Keratinocyte (primary cell): ENCODE measurements around the gene PDCD4. TPM values are rescaled to one million over a fixed set of nuclear protein-coding genes. Genes with fewer than 3 reads are reported as not detected.

ENCODE experiments used
- DNase-seq: peaks from one replicate; pipeline ENCODE4 v3.0.0-alpha.2; 2011; ENCODE audit warnings: low read depth, missing footprints, low spot score
- FAIRE-seq: peaks from 2 replicates; lab custom pipeline; 2011; peaks lifted over from hg19 to GRCh38; lab: Jason Lieb, UNC
- H2AFZ ChIP-seq: 2 replicates; pipeline ENCODE4 v1.6.0; 2012; ENCODE audit warnings: low read length, control low read depth, inconsistent platforms; ENCODE audit not compliant: control insufficient read depth
- H3K27ac ChIP-seq: 2 replicates; pipeline ENCODE4 v1.5.1; 2011; ENCODE audit warnings: low read length; ENCODE audit not compliant: control insufficient read depth, insufficient read depth
- H3K27me3 ChIP-seq: 3 replicates; pipeline ENCODE4 v1.6.0; 2011; ENCODE audit warnings: low read length; ENCODE audit not compliant: control insufficient read depth, insufficient read depth; ENCODE audit errors: extremely low read depth
- H3K36me3 ChIP-seq, 2 experiments: 2 replicates in 1 of 2; 3 replicates in 1 of 2; pipeline ENCODE4 v1.5.1; 2011; ENCODE audit warnings: low read length in 2 of 2, mild to moderate bottlenecking in 1 of 2; ENCODE audit not compliant: control insufficient read depth in 2 of 2, insufficient read depth in 2 of 2; ENCODE audit errors: extremely low read depth in 1 of 2
- H3K4me1 ChIP-seq: 3 replicates; pipeline ENCODE4 v1.5.1; 2011; ENCODE audit warnings: low read length; ENCODE audit not compliant: control insufficient read depth, insufficient read depth; ENCODE audit errors: extremely low read depth
- H3K4me2 ChIP-seq: 3 replicates; pipeline ENCODE4 v1.6.0; 2011; ENCODE audit warnings: low read depth, low read length; ENCODE audit not compliant: control insufficient read depth, insufficient read depth; ENCODE audit errors: extremely low read depth
- H3K4me3 ChIP-seq, 3 experiments: fragments of 200-600 bp in 1 of 3; sonication (generic) in 1 of 3; 2 replicates in 2 of 3; 3 replicates in 1 of 3; pipeline ENCODE4 v1.5.1; 2011 to 2016; ENCODE audit warnings: low read length in 3 of 3, mild to moderate bottlenecking in 3 of 3, control low read depth in 2 of 3, inconsistent platforms in 1 of 3, low read depth in 1 of 3, mixed read lengths in 1 of 3, mixed run types in 1 of 3, moderate library complexity in 1 of 3; ENCODE audit not compliant: control insufficient read depth in 2 of 3, insufficient read depth in 2 of 3; ENCODE audit errors: extremely low read depth in 1 of 3
- H3K79me2 ChIP-seq: 2 replicates; pipeline ENCODE4 v1.6.0; 2012; ENCODE audit warnings: low read length; ENCODE audit not compliant: control insufficient read depth, insufficient read depth
- H3K9ac ChIP-seq: 3 replicates; pipeline ENCODE4 v1.6.0; 2011; ENCODE audit warnings: low read length; ENCODE audit not compliant: control insufficient read depth, insufficient read depth; ENCODE audit errors: extremely low read depth
- H3K9me1 ChIP-seq: 3 replicates; pipeline ENCODE4 v1.6.0; 2011; ENCODE audit warnings: low read length; ENCODE audit not compliant: control insufficient read depth, insufficient read depth; ENCODE audit errors: extremely low read depth
- H3K9me3 ChIP-seq: 2 replicates; pipeline ENCODE4 v1.5.1; 2012; ENCODE audit warnings: low read depth, low read length; ENCODE audit not compliant: control insufficient read depth
- H4K20me1 ChIP-seq: 3 replicates; pipeline ENCODE4 v1.6.0; 2011; ENCODE audit warnings: low read length; ENCODE audit not compliant: control insufficient read depth, insufficient read depth; ENCODE audit errors: extremely low read depth
- EZH2 ChIP-seq: IDR thresholded peaks from one replicate; pipeline ENCODE4 v1.6.1; 2012; ENCODE audit warnings: inconsistent platforms, mild to moderate bottlenecking, low read length, moderate library complexity
- dilution Hi-C: fragments of 300-500 bp; cut with MboI; formaldehyde crosslinking; loops from one replicate; pipeline ENCODE4 v1.7.0; 2020; ENCODE audit warnings: low sequenced_read_pairs; ENCODE audit not compliant: extremely low pct_ligation_motif_present
- polyA plus RNA-seq, 5 experiments: library from polyadenylated mRNA; depleted of rRNA in 3 of 5; stranded (reverse) in 3 of 5; stranded (forward) in 1 of 5; unstranded in 1 of 5; fragments of >200 nt; gene quantifications; 1 replicate in 1 of 5; 2 replicates in 3 of 5; 3 replicates in 1 of 5; pipeline versions ENCODE4 v1.2.1 to v1.2.3, GENCODE V29; 2011 to 2012; ENCODE audit warnings: missing spikeins in 2 of 5, low read depth in 1 of 5, low replicate concordance in 1 of 5
- TF ChIP-seq, protein P1 (sequence below), 3 experiments: IDR thresholded peaks in 1 of 3; conservative IDR thresholded peaks in 1 of 3; optimal IDR thresholded peaks in 1 of 3; 2 replicates in 2 of 3; 3 replicates in 1 of 3; pipeline versions ENCODE3 to v1.5.1; 2011; ENCODE audit warnings: low read length in 3 of 3, mild to moderate bottlenecking in 3 of 3, moderate library complexity in 2 of 3, control low read depth in 1 of 3, inconsistent platforms in 1 of 3; ENCODE audit not compliant: insufficient read depth in 2 of 3; ENCODE audit errors: extremely low read depth in 1 of 3

PDCD4 gene
- polyA plus RNA-seq, 1 donor (not counting 4 experiments of a cell fraction or from before 2014, with no cell fraction given): 146 TPM

DNA sequence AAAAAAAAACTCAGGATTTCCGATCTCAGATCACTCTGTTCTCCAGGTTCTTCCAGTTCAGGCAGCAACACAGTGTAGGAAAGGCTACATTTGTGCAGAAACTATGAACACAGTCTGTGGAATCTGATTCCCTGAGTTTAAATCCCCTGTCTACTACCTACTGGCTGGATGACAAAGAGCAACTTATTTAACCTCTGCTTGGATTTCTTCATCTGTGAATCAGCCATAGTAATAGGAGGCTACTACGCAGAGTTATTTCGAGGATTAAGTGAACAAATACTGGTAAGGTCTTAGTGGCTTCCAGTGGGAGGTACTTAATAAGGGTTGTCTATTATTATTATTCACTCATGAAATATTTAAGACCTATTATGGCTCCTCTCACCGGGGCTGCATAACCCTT, 44.3 kb upstream of the PDCD4 start:
- no peaks in the 10 kb centered on the region for H3K9me3 ChIP-seq
- TF ChIP-seq, protein P1, sequence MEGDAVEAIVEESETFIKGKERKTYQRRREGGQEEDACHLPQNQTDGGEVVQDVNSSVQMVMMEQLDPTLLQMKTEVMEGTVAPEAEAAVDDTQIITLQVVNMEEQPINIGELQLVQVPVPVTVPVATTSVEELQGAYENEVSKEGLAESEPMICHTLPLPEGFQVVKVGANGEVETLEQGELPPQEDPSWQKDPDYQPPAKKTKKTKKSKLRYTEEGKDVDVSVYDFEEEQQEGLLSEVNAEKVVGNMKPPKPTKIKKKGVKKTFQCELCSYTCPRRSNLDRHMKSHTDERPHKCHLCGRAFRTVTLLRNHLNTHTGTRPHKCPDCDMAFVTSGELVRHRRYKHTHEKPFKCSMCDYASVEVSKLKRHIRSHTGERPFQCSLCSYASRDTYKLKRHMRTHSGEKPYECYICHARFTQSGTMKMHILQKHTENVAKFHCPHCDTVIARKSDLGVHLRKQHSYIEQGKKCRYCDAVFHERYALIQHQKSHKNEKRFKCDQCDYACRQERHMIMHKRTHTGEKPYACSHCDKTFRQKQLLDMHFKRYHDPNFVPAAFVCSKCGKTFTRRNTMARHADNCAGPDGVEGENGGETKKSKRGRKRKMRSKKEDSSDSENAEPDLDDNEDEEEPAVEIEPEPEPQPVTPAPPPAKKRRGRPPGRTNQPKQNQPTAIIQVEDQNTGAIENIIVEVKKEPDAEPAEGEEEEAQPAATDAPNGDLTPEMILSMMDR (optimal IDR thresholded peaks at IDR 0.05 in 1 of 3, IDR thresholded peaks at IDR 0.05 in 1 of 3, conservative IDR thresholded peaks at IDR 0.05 in 1 of 3; ENCODE audit: extremely low read depth in 1 of 3, insufficient read depth in 2 of 3, low read length in 3 of 3): no peak
- no peak for TF ChIP-seq EZH2
- no peaks in the 10 kb centered on the region for H3K79me2 ChIP-seq
- H4K20me1 ChIP-seq: no peaks in the 10 kb centered on the region
- no peak overlapping the region for H3K4me2 ChIP-seq
- no peak overlapping the region for H2AFZ ChIP-seq
- no peak for DNase-seq
- no peaks in the 10 kb centered on the region for H3K36me3 ChIP-seq
- peaks cover 3% of the 10 kb centered on the region for H3K4me1 ChIP-seq
- no peaks in the 10 kb centered on the region for H3K27me3 ChIP-seq
- no peaks in the 10 kb centered on the region for H3K9me1 ChIP-seq
- H3K9ac ChIP-seq: no peak overlapping the region
- FAIRE-seq: no peak
- H3K27ac ChIP-seq: no peak overlapping the region
- dilution Hi-C loops: no loop called here
- no peak overlapping the region for H3K4me3 ChIP-seq

DNA sequence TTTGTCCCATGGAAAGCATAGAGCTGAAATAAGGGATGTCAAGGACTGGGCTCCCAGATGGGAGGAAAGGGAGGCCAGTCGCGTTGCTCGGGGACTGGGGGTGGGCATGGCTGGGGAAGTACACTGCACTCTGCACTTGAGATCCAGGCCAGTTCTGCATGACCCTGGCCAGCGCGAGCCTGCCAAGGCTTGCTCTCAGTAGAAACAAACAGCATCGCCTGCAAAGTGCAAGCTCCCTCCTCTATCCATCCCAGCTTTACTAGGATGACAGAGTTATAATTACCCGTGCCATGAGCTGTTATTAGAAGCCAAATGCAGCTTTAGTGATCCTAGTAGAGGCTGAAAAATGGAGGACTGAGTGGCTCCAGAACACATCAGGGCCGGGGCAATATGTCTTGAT, 43.9 kb upstream of the PDCD4 start:
- Histone ChIP-seq H3K4me1 (peaks cover 3% of the 10 kb centered on the region), H4K20me1 (no peaks in the 10 kb centered on the region), H3K4me3 (no peak overlapping the region), H3K27ac (no peak overlapping the region), H3K4me2 (no peak overlapping the region), H3K9ac (no peak overlapping the region), H3K79me2 (no peaks in the 10 kb centered on the region), H3K9me3 (no peaks in the 10 kb centered on the region), H3K9me1 (no peaks in the 10 kb centered on the region), H3K36me3 (no peaks in the 10 kb centered on the region), H3K27me3 (no peaks in the 10 kb centered on the region), H2AFZ (no peak overlapping the region)
- DNase-seq (no peak), FAIRE-seq (no peak)
- dilution Hi-C loops: no loop called here
- TF ChIP-seq EZH2: no peak

DNA sequence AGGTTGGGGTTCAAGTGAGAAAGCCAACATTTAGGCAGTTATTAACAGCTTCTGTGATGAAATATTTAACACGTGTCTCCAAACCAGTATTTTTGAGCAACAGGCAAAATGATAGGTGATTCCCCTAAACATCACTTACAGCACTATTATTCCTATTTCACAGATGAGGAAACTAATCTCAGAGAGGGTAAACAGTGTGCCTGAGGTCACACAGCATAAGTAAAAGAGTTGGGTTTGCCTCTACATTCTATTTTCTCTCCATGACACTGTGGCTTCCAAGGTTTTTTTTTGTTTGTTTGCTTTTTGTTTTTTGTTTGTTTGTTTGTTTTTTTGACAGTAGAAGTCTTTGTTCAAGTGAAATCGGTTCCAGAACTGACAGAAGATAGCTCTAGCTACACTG, 43.2 kb upstream of the PDCD4 start:
- H3K9ac ChIP-seq: no peak overlapping the region
- H3K4me2 ChIP-seq: no peak overlapping the region
- H3K9me3 ChIP-seq: no peaks in the 10 kb centered on the region
- H2AFZ ChIP-seq: no peak overlapping the region
- TF ChIP-seq, protein P1 (optimal IDR thresholded peaks at IDR 0.05 in 1 of 3, IDR thresholded peaks at IDR 0.05 in 1 of 3, conservative IDR thresholded peaks at IDR 0.05 in 1 of 3; ENCODE audit: extremely low read depth in 1 of 3, insufficient read depth in 2 of 3, low read length in 3 of 3): no peak
- no peak for TF ChIP-seq EZH2
- no peaks in the 10 kb centered on the region for H3K36me3 ChIP-seq
- DNase-seq: no peak
- dilution Hi-C loops: no loop called here
- H3K27ac ChIP-seq: no peak overlapping the region
- no peaks in the 10 kb centered on the region for H3K27me3 ChIP-seq
- H3K79me2 ChIP-seq: no peaks in the 10 kb centered on the region
- FAIRE-seq: no peak
- H3K9me1 ChIP-seq: no peaks in the 10 kb centered on the region
- no peaks in the 10 kb centered on the region for H4K20me1 ChIP-seq
- no peak overlapping the region for H3K4me3 ChIP-seq
- H3K4me1 ChIP-seq: peaks cover 3% of the 10 kb centered on the region
